Measurements from ENCODE around the gene LRRFIP2.

Gene LRRFIP2

DNA sequence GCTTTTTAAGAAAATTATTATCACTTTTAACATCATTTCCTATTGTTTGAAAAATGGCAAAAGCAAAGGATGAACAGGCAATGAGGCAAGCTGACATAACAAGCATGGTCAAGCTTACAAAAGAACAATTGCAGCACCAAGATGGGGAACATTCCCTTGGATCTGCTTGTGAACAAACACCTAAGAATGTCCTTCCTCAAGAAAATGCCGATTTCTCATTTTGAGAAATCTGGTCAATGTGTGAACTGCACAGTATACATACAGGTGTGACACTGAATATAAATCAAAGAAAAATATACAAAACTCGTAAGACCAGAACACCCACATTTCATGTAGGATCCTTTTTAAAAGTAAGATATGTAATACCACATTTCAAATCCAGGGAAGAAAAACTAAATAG is 58.9 kb downstream of the LRRFIP2 start:
- no peak for DNase-seq (ENCODE audit: low spot score)

DNA sequence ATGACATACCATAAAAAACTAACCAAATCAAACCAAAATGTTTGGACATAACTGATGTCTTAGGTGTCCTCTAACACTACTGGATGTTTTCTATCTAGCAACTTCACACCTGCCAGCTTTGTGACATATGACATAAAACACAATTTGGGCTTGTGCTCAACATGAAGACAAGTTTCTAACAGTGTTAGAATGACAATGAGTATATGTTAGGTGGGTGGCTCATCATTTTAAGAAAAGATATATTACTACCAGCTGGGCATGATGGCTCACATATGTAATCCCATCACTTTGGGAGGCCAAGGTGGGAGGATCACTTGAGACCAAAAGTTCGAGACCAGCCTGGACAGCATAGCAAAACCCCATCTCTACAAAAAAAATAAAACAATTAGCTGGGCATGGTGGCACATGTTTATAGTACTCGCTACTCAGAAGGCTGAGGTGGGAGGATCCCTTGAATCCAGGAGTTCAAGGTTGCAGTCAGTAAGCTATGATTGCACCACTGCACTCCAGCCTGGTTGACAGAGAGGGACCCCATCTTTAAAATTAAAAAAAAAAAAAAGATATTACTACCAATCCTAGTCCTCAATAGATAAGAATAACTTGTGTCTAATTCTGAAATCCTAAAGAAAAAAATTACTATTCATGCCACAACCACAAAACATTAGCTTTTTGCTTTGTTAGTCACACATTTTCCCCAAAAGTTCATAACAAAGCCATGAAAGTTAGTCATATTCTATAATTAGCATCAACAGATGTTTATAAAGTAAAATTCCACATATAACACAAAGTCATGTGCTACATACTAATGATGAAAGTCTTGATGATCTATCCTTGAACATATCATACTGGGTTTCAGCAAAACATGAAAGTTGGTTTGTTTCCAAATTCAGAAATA is 59.9 kb downstream of the LRRFIP2 start:
- peak; percentile 67 for DNase-seq (ENCODE audit: low spot score)

DNA sequence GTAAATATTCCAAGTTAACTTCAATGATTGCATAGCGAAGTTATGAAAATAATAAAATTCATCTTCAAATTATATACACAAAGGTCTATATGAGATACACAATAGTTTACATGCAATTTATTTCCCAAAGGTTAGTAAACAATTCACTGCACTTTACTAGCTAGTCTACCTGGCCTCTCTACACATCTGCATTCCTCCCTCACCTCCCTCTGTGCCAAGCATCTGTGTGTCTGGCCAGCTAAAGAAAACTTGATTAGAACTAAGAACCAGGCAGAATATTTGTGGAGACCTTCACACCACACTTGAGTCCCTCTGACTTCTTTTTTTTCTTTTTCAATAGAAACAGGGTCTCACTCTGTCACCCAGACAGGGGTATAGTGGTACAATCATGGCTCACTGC is 61.4 kb downstream of the LRRFIP2 start:
- no peak for DNase-seq (ENCODE audit: low spot score)

DNA sequence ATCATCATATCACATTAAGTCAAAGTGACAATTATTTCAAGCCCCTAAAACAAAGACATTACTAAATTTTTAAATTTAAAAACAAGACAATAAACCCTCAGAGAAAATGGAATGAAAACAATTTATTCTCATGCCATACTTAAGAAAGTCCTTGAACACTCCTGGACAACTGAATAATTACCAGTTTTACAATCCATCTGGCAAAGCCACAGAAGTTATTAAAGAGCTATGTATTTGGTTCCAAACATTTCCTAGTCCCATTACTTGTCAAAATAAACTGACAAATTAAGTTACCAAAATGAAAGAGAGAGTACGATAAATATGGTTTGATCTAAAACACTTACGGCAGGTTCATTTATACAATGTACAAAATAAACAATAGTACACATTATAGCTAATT is 63.2 kb downstream of the LRRFIP2 start:
- no peak for DNase-seq (ENCODE audit: low spot score)

DNA sequence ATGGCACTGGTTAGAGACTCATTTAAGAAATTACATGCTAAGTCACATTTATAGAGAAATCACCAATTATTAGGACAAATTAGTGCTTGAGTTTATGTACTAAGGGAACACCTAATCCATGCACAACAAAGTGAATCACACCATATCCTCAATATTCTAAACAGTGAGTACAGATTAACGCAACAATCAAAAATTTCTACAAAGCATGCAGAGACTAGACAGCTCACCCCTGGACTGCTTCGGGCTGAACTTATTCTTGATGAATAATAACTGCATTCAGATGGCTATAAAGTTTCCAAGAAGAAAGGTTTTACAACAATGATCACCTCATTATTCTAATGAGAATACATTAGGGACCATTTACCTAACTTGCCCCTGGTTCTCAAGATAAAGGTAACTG is 66.5 kb downstream of the LRRFIP2 start:
- DNase-seq (ENCODE audit: low spot score) = no peak

DNA sequence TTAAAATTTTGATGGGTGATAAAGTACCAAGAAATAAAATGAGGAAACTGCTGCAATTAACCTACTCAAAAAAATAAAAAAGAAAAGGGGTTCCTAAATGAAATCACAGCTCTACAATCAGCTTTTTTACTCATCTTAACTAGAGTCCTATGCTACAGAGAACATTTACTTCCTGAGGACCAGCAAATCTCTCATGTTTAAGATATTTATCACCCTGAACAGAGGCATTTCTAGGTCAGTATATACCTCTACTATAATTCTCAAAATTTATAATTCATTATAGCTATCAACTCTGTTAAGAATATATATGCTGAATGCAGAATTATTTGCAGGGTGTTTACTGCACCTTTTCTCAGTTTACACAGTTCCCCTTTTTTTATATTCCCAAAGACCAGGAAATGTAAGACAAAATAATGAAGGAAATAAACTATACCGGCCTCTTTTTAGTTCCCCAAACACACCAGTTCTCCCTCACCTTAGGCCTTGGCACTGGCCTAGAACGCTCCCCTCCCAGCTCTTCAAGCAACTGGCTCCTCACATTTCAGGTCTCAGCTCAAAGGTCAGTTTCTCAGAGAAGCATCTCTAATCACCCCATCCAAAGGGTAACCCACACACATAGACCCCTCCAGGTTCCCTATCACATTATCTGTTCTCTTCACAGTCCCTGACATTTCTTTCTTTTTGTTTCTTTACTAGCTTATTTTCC is 71.1 kb downstream of the LRRFIP2 start:
- no peak for DNase-seq (ENCODE audit: low spot score)

DNA sequence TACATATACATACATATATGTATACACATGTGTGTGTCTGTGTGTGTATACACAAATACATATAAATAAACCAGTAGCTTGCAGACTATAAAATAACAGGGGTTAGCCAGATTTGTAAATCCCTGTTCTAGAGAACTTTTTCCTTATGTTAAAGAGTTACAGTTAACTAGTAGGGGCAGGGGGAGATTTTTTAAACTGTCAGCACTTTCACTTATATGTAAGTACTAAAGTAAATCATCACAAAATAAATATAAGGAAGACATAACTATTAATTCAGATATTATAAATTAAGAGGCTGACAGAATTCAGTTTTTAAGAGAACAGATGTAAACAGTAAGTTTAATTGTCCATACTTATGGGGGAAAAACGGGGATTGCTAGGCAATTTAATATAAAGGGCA is 74.0 kb downstream of the LRRFIP2 start:
- DNase-seq (ENCODE audit: low spot score) = no peak

DNA sequence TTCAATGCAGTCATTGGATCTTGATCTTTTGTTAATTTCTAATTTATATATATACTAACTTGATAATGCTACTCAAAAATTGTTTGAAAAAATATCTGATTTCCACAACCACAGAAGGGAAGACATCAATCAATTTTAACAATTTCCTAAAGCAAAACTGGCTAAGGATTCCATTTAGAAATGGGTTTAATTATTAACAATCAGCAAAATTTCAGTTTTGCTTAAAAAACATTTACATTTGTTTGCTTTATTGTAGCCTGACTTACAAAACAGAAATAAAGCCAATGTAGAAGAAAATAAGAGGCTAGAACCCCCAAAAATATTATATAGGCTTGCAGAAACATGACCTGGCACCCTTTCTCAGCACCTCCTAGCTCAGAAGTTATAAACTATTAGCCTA is 74.9 kb downstream of the LRRFIP2 start:
- DNase-seq (ENCODE audit: low spot score) = no peak

DNA sequence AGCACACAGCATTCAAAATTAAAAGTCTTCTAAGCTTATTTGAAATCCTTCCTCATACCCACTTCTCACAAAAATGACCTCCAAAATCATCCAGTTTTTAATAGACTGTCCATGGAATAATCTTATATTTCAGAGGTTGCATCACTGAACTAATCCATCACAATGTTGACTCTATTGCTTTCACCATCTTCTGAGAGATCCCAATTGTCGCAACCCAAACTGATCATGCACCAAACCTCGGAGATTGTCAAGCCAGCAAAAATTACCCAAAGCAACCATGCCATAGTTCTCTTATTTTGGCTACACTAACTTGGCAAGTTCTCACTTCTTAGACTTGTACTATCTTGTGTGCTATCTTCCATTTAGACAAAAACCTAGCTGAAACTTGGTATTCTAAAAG is 75.5 kb downstream of the LRRFIP2 start:
- no peak for DNase-seq (ENCODE audit: low spot score)

DNA sequence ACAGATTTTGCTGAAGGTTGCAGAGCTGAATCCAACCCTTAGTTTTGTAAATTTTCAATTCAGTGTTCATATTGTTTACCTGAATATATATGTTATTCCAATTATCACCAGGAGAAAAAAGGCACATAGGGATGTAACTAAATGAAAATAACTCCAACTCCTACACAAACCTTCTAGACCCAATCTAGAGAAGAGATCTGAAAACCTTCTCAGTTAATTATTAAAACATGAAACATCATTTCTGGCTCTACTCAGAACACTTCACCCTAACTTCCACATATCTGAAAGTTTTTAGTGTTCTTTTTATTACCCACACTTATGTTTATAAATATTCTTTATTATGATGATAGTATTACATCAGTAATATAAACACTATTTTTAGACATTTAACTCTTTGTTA is 76.6 kb downstream of the LRRFIP2 start:
- no peak for DNase-seq (ENCODE audit: low spot score)

DNA sequence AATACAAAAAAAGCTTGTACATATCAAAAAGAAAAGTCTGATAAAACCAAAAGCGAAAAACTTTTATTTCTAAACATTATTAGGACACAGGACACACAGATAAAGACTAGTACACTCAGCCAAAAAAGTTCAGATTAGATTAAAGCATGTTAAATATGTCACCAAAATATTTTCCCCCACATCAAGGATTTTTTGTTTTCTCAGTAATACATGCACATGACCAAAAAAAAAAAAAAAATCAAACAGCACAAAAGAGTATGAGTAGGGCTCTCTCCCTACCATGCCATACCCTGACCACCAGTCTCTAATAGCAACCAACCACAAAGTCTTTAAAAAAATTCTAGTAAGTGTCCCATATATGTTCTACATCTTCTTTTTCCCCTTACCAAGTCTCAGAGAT is 77.4 kb downstream of the LRRFIP2 start:
- DNase-seq (ENCODE audit: low spot score) = no peak

DNA sequence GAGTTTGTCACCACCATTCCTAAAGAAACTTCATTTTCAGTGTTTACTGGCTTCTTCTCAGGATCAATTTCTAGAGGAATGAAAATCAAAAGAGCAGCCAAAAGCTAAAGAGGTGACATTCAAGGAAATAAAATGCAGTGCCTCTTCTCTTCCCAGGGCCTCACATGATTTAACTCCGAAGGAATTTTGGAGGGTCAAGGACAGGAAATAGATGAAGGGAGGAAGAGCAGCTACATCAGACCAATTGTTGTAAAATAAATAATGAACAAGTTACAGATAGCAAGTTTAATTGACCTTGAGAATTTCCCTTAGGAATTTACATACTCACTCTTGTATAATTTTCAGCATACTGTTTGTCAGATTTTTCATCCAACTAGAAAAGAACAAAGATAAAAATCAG is 78.1 kb downstream of the LRRFIP2 start:
- no peak for DNase-seq (ENCODE audit: low spot score)

DNA sequence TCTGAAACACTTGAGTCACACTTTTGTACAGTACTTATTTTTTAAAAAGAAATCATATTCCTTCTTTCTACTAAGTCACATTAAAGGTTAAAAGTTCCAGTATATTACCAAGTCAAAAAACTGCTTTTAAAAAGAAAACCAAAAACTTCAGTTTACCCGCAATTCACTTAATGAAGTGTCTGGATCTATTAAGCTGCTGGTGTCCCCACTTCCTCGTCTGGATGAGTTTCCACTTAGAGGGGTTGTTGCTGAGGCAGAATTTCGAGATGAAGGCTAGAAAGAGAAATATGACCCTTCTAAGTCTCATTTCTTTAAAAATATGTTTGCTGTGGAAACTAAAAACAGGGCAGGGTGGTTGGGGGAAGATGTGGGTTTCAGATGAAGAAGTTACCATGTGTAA is 79.7 kb downstream of the LRRFIP2 start:
- DNase-seq (ENCODE audit: low spot score) = no peak

DNA sequence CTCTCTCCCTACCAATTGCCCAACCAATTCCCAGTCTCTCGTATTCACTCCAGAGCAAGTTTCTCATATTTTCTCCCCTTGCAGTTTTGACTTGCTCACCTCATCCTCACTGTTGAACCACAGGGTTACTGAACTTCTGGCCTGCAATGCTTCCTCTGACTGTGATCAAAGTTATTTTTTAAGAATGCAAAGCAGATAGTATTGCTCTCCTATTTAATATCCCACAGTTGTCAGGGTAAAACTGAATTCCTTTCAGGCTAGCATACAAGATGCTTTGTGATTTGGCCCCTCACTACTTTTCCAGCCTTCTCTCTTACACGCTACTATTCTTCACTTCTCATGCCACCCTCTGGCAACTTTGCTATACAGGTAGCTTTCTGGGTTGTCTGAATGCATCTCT is 80.9 kb downstream of the LRRFIP2 start:
- DNase-seq (ENCODE audit: low spot score) = no peak

DNA sequence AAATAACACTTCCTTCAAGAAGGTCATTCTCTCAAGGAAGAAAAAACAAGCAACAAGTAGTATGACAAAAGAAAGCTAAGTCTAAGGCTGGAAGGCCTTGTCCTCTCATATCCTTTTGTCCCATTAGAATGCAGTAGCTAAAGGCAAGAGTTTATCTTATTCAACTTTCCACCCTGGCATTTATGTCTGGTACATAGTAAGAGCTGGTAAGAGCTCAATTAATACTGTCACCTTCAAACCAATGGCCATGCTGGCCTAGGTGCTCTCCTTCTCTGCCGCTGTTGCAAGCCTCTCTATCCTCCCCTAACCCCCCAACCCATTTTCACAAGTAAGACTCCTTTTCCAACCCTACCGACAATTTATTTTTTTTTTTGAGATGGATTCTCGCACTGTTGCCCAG is 81.9 kb downstream of the LRRFIP2 start:
- DNase-seq (ENCODE audit: low spot score) = no peak

DNA sequence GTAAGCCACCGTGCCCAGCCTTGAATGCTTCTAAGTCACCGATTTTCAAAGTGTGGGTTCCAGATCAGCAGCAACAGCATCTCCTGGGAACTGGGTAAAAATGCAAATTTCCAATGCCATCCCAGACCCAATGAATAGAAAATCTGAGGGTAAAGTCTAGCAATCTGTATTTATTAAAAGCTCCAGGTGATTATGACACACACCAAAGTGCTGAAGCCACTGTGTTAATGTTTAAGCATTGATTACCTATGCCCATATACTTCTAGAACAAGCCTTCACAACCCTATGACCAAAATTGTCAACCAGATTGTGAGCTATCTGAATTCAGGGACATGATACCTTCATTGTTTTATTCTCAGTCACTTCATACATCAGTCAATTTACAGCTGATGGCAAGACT is 86.5 kb downstream of the LRRFIP2 start:
- DNase-seq (ENCODE audit: low spot score) = no peak

DNA sequence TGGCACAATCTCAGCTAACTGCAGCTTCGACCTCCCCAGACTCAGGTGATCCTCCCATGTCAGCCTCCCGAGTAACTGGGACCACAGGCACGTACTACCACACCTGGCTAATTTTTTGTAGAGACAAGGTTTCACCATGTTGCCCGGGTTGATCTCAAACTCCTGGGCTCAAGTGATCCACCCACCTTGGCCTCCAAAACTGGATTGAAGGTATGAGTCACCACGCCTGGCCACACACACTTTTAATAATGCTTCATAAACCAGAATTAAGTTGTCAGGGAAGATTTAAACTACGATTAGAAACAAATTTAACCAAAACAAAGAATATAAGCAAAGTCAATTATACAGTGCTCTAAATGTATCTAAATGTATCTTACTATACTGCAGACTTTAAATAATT is 87.5 kb downstream of the LRRFIP2 start:
- no peak for DNase-seq (ENCODE audit: low spot score)

DNA sequence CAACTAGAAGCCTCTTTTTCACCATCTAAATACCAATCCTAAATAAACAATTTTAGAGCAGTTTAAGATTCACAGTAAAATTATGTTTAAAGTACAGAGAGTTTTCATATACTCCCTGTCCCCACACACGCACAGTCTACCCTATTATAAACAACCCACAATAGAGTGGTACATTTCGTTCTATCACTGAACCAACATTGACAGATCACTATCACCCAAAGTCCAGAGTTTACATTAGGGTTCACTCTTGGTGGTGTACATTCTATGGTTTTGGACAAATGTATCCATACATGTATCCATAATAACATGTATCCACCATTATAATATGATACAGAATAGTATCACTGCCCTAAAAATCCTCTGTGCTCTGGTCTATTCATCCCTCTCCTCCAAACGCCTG is 92.1 kb downstream of the LRRFIP2 start:
- no peak for DNase-seq (ENCODE audit: low spot score)

DNA sequence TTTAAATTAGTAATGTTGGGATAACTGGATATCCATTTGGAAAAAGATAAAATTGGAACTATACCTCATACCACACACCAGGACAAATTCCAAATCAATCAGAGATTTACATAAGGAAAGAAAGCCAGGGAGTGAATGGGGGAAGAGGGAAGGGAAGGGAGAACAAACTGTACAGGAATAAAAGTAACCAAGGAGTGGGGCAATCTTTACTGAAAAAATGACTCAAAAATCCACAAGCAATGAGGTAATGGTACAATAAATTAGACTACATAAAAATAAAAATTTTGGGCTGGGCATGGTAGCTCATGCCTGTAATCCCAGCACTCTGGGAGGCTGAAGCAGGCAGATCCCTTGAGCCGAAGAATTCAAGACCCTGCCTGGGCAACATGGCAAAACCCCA is 98.4 kb downstream of the LRRFIP2 start:
- no peak for DNase-seq (ENCODE audit: low spot score)

DNA sequence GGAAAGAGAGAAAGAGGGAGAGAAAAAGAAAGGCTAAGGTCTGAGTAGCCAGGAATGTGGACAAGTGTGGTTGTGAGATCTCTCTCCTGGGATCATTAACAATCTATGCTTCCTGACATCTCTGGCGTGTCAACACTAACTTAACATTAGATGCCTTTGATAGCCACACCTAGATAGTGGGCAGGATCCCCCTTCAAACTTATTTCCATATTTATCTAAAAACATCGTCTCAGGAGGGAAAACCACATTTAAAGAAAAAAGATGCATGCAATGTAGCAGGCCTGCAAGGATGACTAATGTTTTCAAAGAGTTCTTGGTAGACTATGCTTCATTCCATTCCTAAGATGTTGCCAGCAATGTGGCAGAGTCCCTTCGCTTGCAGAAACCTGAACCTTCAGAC is 100.2 kb downstream of the LRRFIP2 start:
- no peak for DNase-seq (ENCODE audit: low spot score)

DNA sequence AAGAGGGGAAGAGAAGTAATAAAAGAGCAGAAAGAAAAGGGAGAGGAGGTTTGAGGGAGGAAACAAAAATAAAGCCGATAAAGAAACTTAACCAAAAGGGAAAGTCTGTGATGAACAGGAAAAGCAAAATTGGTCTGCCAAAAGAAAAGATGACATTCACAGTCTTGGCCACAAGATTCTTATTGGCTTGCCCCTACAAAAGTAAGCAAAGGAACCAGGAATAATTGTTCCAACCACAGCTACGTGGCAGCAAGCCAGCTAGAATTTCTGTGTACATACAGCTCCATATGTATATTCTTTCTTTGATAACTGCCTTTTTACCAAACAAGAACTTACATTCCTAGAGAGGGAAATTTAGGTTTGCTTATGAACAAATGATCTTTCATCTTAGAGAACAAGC is 101.5 kb downstream of the LRRFIP2 start:
- no peak for DNase-seq (ENCODE audit: low spot score)

DNA sequence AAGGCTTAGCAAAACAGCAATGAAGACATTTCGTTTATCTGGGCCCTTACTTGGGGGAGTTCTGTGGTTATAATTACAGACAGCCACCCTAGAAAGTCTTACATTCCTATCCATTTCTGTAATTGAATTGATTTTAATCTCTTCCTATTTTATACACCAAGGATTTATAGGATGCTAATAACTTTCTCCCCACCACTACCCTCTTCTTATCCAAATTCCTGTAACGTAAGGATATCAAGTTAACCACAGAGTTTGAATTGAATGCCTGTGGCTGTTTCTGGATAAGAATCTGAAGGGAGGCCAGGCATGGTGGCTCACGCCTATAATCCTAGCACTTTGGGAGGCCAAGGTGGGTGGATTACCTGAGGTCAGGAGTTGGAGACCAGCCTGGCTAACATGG is 102.5 kb downstream of the LRRFIP2 start:
- no peak for DNase-seq (ENCODE audit: low spot score)

DNA sequence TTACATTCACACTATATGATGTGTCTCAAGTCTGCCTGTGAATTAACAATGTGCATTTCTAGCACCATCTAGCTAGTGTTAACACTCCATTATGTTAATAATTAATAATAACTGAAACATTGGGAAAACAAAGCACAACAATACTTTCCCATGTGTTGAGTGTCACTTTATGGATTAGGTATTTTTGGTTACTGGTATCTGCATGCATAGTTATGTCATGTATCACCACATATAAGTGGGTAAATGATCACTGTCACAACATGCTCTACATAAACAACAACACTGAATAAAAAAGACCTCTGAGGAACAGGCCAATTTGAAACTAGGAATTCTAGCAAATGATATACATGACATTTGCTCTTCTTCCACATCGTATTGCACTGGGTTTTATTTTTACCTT is 106.4 kb downstream of the LRRFIP2 start:
- DNase-seq (ENCODE audit: low spot score) = no peak

DNA sequence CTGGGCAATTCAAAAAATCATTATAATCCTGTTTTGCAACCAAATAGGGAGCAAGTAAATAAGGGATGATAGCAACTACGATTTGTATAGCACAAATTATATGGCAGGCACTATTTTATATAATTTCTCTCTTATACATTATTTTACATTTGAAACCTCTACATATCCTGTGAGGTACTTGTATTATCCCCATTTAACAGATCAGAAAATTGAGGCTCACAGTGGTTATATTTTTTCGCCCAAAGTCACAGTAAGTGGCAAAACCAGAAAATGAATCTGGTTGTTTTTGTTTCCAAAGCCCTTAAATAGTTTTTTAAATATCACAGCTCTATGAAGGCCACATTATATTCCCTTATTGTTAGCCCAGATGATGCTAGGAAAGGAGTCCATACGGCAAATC is 106.8 kb downstream of the LRRFIP2 start:
- no peak for DNase-seq (ENCODE audit: low spot score)
